Left colon (tissue), 2 donors: ENCODE data around the gene DNPH1. TPM values are rescaled to one million over a fixed set of nuclear protein-coding genes. Genes with fewer than 3 reads are reported as not detected.

Source experiments
- ATAC-seq: fragments of 200-7000 bp; cut with Tn5 transposase; one replicate; pipeline ENCODE4 v1.9.1; 2020; ENCODE audit warnings: mild to moderate bottlenecking, moderate library complexity
- DNase-seq, 2 donors: peaks; one replicate each; pipeline ENCODE4 v3.0.0-alpha.2; 2020
- intact Hi-C, 2 donors: fragments of 100-400 bp; cut with DNase I in 1 of 2; cut with micrococcal nuclease in 1 of 2; formaldehyde crosslinking; loops; one replicate each; pipeline versions ENCODE4 v1.11.2 to v1.14.0; 2022; cut with DNase I, micrococcal nuclease
- total RNA-seq, 2 donors: library from RNA; stranded (reverse); fragmentation: NEBNext Ultra II Directional; extraction: Animal tissue kit (Norgen Biotek cat#: 25700); gene quantifications; one replicate each; pipeline ENCODE4 v1.2.1, GENCODE V29; 2021
- donor health status: DM: no; HTN: no; CAD: no.
- donor health status: DM: yes; HTN: yes; CAD: no.

The DNPH1 gene
- total RNA-seq, 2 donors from 2014 or later = 65.7 to 67.3 TPM

DNA sequence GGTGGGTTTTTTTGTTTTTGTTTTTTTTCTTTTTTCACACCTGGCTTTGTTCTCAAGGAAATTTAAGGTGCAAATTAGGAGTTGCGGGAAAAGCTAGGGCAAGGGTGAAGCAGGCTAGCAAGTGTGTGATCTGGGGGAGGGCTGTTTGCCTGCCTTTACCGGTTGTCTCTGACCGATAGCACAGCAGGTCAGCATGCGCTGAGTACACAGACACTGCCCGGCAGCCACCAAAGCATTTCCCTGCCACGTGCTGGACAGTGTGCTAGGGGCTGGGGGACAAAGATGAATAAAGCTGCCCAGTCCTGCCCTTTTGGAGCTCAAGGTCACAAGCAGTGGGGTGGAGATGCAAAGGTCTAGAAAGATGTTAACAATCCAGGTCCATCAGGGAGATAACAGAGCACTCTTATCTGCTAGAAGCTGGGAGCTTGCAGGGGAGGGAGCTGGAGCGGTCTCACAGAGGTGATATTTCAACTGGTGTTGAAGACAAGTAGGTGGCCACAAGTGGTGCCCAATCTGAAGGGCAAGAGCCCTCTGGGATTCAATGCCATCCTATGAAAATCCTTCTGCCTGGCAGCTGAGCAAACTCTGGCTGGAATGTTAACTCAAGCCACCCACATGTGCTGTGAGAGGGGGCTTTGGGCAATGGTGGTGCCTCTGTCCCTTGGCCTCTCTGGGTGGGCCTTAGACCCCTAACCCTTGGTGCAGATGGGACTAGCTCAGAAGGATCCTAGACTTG, 38.5 kb upstream of the DNPH1 start:
- DNase-seq (peak; percentile 57 to 69), ATAC-seq (peak; percentile 46)
- intact Hi-C loops = loop anchor here (10.0 kb wide), 2 partner anchors 67 to 237 kb away; no protein-coding TSS in a partner anchor

DNA sequence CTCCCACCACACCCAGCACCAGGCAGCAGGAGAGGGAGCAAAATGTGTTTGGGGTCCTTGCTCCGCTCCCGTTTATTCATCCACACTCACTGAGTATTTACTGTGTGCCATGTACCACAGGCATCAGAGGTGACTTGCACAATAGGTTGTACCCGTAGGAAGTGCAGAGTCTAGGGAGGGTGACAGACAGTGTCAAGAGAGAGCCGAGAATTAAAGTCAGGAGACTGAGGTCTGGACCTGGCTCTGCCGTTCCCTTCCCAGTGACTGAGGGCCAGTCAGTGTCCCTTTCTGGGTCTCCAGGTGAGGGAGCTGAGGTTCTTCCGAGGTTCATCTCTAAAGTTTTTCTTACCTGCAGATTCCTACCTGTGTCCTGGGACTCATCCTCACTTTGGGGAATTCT, 36.3 kb upstream of the DNPH1 start:
- intact Hi-C loops = loop anchor here (10.0 kb wide), 2 partner anchors 69 to 239 kb away; no protein-coding TSS in a partner anchor
- no peak for DNase-seq
- ATAC-seq = no peak

DNA sequence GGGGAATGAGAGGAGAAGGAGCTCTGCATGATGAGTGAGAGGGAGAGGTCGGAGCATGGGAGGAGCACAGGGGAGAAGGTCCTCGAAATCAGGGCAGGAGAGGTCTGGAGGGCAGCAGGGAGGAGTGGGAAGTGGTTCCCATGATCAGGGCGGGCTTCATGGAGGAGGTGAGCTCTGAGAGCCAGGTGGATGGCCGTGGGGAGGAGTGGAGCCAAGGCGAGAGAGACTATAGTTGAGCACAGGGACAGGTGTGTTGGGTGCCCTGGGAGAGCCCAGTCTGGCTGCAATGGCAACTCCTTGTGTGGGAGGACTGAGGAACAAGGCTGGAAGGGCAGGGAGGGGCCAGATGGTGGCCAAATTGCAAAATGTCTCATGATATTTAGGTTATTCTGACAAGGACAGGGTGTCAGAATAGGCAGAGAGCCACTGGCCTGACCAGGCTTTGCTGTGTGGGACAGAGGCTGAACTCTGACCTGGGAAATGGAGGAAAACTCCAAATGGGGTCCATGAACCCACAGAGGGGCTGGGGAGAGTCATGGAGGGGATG, 35.4 kb upstream of the DNPH1 start:
- DNase-seq = no peak
- intact Hi-C loops = loop anchor here (10.0 kb wide), 2 partner anchors 70 to 240 kb away; no protein-coding TSS in a partner anchor
- no peak for ATAC-seq

DNA sequence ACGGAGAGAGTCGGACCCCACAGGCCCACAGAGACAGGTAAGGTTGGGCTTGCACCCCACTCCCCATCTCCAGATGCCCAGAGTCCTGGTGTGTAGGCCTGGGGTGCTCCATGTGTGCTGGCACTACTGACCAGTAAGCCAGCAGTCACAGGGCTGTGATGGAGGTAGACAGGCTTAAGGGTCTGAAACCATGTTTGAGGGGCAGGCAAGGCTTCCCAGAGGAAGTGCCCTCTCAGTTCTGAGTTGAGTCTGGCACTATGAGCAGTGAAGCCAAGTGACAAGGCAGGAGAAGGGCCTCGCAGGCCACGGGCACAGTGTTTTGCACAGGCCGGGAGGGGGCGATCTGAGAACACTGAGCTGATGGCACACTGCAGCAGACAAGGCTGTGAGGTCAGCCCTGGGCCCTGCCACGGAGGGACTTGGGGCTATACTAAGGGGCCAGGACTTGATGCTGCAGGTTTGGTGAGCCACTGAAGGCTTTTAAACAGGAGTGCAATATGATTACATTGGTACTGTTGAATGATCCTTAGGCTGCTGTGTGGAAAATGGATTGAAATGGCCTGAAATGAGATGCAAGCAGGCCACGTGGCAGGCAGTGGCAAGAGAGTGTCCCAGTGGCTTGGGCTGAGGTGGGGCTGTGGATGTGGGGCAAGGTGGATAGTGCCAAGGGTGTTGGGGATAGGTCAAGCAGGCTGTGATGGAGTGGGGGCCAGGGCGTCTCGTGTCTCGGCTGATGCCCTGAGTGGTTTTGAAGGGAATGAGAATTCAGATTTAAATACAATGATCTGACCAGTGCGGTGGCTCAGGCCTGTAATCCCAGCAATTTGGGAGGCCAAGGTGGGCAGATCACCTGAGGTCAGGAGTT, 34.3 kb upstream of the DNPH1 start:
- DNase-seq (peak; percentile 75 to 86), ATAC-seq (peak; percentile 80)
- intact Hi-C loops = loop anchor here (2.0 to 10.0 kb wide), 3 partner anchors 71 to 241 kb away; no protein-coding TSS in a partner anchor

DNA sequence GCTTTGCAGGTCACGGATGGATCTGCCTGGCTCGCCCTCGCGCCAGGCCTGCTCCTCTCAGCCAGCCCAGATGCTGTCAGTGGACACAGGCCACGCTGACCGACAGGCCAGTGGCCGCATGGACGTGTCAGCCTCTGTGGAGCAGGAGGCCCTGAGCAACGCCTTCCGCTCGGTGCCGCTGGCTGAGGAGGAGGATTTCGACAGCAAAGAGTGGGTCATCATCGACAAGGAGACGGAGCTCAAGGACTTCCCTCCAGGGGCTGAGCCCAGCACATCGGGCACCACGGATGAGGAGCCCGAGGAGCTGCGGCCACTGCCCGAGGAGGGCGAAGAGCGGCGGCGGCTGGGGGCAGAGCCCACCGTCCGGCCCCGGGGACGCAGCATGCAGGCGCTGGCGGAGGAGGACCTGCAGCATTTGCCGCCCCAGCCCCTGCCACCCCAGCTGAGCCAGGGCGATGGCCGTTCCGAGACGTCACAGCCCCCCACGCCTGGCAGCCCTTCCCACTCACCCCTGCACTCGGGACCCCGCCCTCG, 33.6 kb upstream of the DNPH1 start:
- intact Hi-C loops = loop anchor here (2.0 to 10.0 kb wide), 3 partner anchors 72 to 242 kb away; no protein-coding TSS in a partner anchor
- ATAC-seq (no peak), DNase-seq (peak in 1 of 2 donors; percentile 21)

DNA sequence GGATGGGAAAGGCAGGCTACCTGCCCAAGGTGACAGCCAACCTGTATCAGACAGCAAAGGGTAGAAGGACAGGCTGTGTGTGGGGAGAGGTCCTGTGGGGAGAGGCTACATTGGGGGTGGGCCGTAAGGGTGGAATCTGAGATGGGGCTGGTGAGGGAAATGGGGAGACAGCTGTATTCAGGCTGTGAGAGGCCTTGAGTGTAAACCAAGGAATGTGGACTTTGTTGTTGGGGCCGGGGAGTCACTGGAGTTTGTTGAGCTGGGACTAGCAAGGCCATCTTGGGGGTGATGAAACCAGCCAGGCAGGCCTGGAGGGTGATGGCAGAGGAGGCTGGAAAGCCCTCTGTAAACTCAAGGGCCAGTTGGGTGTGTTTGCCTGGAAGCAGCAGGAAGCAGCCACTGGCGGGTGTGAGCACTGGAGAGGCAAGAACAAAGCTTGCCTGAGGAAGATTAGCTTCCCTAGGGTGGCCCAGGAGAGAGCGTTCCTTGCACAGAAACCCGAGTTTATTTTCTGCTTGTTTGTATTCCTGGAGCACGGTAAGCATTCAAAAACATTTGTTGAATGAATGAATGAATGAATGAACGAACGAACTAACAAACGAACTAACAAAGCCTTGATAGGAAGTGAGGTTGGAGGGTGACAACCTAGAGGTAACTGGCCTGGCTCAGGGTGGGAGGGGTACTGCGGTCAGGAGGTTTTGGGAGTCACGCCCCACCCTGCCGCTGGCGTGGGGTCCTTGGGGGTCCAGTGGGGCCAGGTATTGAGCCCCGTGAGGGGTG, 32.9 kb upstream of the DNPH1 start:
- peak; percentile 63 for ATAC-seq
- DNase-seq = peak; percentile 27 to 36
- intact Hi-C loops = loop anchor here (2.0 to 10.0 kb wide), 3 partner anchors 73 to 243 kb away; no protein-coding TSS in a partner anchor

DNA sequence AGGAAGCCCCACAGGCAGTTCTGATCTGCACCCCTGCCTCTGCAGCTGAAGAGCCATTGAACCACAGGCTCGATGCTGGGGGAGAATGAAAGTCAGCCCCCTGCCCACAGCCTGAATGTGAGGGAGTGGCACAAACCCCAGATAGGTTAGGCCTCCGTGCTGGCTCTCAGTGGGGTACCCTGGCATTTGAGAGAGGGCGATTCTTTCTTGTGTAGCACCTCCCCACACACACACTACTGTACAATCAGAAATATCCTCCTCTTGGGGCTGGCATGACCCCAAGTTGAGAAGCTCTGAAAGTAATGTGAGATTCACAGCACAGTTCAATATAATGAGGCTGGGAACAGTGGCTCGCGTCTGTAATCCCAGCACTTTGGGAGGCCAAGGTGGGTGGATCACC, 31.9 kb upstream of the DNPH1 start:
- no peak for ATAC-seq
- intact Hi-C loops = loop anchor here (10.0 kb wide), 2 partner anchors 74 to 244 kb away; no protein-coding TSS in a partner anchor
- peak in 1 of 2 donors; percentile 15 for DNase-seq

DNA sequence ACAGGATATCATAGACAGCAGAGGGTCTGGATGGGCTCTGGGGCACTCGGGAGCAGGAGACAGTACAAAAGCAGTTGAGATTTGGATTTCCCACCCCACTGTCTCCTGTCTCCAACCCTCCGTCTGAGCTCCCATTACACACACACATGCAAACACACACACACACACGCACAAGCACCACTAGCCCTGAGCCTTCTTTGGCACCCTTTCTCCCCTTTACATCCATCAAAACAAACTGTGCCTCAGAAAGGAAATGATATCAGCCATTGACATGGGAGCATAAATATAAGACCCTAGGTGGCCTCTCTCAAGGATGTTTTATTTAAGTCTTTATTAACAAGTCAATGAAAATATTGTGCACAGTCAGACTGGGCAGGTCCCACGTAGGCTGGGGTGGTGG, 31.5 kb upstream of the DNPH1 start:
- peak in 1 of 2 donors; percentile 17 for DNase-seq
- ATAC-seq = no peak
- intact Hi-C loops = loop anchor here (10.0 kb wide), 2 partner anchors 74 to 244 kb away; no protein-coding TSS in a partner anchor

DNA sequence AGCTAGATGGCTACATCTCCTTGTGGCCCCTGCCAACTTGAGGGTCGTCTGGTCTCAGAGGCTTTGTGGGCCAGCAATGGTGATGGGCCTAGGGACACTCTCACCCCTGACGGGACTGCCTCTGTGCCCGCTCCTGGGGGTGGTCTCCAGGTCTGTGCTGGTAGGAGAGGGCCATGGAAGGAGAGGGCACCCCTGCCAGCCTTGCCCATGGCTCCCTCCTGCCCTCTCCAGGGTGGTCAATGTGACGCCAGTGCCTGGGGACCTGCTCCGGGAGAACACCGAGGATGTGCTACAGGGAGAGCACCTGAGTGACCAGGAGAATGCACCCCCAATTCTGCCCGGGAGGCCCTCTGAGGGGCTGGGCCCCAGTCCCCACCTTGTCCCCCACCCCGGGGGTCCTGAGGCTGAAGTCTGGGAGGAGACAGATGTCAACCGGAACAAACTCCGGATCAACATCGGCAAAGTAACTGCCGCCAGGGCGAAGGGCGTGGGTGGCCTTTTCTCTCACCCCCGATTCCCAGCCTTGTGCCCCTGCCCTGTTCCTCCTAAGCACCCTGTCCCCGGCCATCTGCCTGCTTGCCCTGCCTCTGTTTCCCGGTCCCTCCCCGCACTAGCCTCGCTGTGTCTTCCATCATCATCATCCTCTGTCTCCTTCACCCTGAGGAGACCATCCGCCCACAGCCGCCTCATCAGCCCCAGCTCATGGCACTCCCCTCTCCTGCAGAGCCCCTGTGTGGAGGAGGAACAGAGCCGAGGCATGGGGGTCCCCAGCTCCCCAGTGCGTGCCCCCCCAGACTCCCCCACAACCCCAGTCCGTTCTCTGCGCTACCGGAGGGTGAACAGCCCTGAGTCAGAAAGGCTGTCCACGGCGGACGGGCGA, 29.8 kb upstream of the DNPH1 start:
- ATAC-seq (no peak), DNase-seq (peak in 1 of 2 donors; percentile 8)
- intact Hi-C loops = no loop called here

DNA sequence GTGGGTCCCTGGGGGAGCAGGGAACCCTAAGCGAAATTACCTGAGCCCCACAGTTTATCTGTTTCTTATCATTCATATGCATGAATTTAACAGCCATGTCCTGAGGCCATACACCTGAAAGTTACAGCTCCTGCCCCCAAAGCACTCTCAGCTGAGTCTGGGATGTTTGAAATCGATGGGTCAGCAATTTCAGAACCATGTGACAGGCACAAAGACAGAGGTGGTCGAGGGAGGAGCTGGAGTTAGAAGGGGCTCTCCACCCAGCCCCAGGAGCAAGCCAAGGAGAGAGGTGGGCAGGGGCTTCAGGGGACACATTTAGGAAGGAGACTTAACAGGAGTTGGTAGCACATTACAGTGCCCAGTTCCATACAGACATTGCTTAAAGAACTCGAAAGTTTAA, 28.9 kb upstream of the DNPH1 start:
- intact Hi-C loops = no loop called here
- DNase-seq (no peak), ATAC-seq (no peak)

DNA sequence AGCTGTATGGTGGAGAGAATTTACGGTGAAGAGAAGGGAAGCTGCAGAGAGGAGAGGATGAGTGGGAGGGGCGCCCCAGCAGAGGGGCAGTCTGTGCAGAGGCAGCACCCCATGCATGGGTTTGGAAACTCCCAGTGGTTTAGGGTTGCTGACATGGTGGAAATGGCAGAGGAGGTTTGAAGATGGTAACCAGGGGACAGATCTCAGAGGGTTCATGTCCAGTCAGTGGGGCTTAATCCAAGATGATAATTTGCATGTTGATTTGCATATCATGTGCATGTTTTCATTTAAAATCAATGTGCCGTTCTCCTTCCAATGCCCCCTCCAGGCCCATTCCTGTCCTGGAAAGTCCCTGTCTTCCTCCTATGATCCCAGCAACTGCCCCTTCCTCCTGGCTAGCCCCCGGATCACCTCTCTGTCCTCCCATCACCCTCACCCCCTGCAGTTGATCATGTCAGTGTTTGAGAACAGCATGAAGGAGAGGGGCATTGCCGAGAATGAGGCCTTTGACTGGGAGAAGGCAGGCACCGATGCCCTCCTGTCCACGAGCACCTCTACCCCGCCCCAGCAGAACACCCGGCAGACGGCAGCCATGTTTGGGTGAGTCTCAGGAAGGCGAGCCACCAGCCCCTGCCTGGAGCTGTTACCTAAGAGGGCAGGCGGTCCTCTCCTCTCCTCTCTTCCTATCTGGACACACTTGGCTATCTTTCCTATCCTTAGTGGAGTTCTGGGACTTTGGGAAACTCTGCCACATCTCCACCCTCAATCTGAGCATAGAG, 28.3 kb upstream of the DNPH1 start:
- ATAC-seq (no peak), DNase-seq (no peak)
- intact Hi-C loops = no loop called here

DNA sequence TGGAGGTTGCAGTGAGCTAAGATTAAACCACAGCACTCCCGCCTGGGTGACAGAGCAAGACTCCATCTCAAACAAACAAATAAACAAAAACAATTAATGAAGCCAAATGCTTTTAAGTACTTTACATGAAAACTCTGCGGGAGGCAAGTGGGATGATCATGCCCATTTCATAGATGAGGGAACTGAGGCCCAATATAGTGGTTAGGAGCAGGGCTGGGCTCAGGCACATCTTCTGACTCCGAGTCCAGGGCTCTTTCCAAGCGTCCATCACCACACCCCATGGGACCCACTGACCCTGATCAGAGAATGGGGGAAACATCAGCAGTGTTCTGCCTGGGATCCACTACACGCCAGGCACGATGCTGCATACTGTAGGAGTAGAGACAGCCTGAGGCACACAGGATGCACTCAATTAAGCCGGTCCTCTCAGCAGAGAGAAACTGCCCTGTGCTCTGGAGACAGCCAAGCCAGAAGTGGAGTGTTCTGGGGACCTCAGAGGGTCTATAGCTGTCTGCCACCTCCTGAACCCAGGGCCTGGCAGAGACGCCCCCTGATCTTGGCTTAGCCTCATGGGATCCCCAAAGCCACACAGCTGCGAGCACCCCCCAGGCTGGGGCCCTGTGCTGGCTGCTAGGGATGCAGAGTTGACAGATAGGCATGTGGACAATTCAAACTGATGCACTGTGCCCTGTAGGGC, 27.5 kb upstream of the DNPH1 start:
- no peak for ATAC-seq
- intact Hi-C loops = no loop called here
- DNase-seq = no peak

DNA sequence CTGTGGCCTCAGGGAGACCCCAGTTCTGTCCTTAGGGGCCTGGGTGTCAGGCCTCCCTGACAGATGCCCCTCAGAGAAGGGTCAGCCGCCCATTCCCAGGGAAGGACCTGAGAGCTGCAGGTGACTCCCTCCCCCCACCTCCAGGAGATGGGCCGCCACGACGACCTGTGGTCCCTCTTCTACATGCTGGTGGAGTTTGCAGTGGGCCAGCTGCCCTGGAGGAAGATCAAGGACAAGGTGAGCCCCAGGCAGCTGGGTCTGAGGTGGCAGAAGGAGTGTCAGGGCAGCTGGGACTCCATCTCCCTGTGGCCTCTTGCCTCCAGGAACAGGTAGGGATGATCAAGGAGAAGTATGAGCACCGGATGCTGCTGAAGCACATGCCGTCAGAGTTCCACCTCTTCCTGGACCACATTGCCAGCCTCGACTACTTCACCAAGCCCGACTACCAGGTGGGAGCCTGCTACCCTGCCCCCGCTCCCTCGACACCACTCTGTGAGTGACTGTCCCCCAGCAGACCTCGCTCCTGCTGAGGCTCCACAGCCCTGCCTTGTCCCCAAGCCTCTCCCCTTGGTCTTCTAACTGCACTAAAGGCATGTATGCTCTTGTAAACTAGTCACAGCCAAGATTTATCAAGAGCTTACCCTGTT, 26.2 kb upstream of the DNPH1 start:
- no peak for ATAC-seq
- intact Hi-C loops = no loop called here
- DNase-seq = peak in 1 of 2 donors; percentile 14

DNA sequence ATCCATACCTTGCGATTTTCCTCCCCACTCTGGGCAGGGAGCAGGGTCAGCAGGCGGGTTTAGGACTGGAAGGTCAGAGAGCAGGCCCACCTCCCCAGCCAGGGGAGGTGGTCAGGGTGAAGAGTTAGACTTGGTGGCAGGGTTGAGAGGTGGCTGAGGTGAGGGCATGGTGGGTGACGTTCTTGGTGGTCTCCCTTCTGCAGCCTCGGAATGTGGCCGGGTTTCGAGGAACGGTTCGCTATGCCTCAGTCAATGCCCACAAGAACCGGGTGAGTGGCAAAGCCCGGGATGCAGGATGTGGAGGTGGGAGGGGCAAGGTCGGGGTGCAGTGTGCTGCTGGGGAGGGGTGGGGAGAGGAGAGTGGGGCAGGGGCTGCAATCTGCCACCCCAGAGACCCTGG, 25.6 kb upstream of the DNPH1 start:
- ATAC-seq (no peak), DNase-seq (no peak)
- intact Hi-C loops = no loop called here

DNA sequence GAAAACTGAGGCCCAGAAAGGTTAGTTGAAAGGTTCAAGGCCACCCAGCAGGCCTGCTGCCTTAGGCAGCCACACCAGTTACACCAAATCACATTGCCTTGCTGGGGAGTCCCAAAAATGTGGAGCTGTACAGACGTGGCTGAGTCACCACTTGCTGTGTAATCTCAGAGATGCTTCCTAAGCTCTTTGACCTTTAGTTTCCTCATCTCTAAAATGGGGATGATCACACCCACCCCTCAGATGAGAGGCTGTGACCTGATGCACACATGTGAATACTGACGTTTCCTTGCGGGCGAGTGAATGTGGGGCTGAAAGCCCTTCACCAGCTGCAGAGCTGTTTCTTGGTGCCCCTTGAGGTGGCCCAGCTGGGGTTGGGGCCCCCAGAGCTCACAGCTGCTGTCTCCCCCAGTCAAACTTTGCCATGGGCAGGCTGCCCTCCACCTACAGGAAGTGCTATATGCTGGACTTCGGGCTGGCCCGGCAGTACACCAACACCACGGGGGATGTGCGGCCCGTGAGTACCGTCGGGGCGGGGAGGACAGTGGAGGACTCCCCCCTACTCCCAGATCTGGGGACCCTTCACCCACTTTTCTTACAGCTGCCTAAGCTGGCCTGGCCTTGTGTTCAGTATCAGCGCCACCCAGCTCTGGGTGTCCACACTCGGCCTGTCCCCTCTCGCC, 25.0 kb upstream of the DNPH1 start:
- DNase-seq = peak in 1 of 2 donors; percentile 19
- intact Hi-C loops = no loop called here
- ATAC-seq = no peak
